Measurements from ENCODE around the gene MRPL12.

- TF ChIP-seq CTCF (IDR thresholded peaks at IDR 0.05) (no peak), POLR2AphosphoS5 (IDR thresholded peaks at IDR 0.05) (no peak), EP300 (IDR thresholded peaks at IDR 0.05; ENCODE audit: low read depth) (no peak), POLR2A (IDR thresholded peaks at IDR 0.05) (no peak)
Measured at GRCh38 chr17:81737947-81738800, 35.0 kb downstream of the MRPL12 start.
